ENCODE results near the gene ACOT7.

The ACOT7 gene

GRCh38 chr1:6386371-6386949 is 7.1 kb downstream of the ACOT7 start:
- no peak overlapping the region for H3K9ac ChIP-seq (ENCODE audit: low read length)
- H3K4me2 ChIP-seq (ENCODE audit: low read depth, low read length, poor library complexity, severe bottlenecking) = no peak overlapping the region
- no peaks in the 10 kb centered on the region for H3K27me3 ChIP-seq (ENCODE audit: low read length)
- H3F3A ChIP-seq (ENCODE audit: insufficient read depth) = no peaks in the 10 kb centered on the region
- no peaks in the 10 kb centered on the region for H3K79me2 ChIP-seq (ENCODE audit: insufficient read depth, low read length)
- H4K20me1 ChIP-seq (ENCODE audit: low read depth, low read length) = no peaks in the 10 kb centered on the region
- H3K9me2 ChIP-seq (replicated peaks; ENCODE audit: insufficient read depth, low read length) = no peaks in the 10 kb centered on the region
- no peak overlapping the region for H3K27ac ChIP-seq (ENCODE audit: low read depth, low read length)
- H3K9me3 ChIP-seq (ENCODE audit: insufficient read depth, low read length) = no peaks in the 10 kb centered on the region
- TF ChIP-seq CTCF (IDR thresholded peaks at IDR 0.05; ENCODE audit: insufficient read depth, low read length, poor library complexity, severe bottlenecking) (no peak), EZH2phosphoT487 (conservative IDR thresholded peaks at IDR 0.05; ENCODE audit: low read length) (no peak)
- no peaks in the 10 kb centered on the region for H3K36me3 ChIP-seq (ENCODE audit: low read length)
- no peak overlapping the region for H2AFZ ChIP-seq (ENCODE audit: low read depth, low read length, severe bottlenecking)
- no peak overlapping the region for H3K4me3 ChIP-seq (ENCODE audit: insufficient read depth, low read length, poor library complexity, severe bottlenecking)

- Histone ChIP-seq H3K9me2 (replicated peaks; ENCODE audit: insufficient read depth, low read length) (no peaks in the 10 kb centered on the region), H4K20me1 (ENCODE audit: low read depth, low read length) (no peaks in the 10 kb centered on the region), H3F3A (ENCODE audit: insufficient read depth) (no peaks in the 10 kb centered on the region), H3K4me2 (ENCODE audit: low read depth, low read length, poor library complexity, severe bottlenecking) (no peak overlapping the region), H3K36me3 (ENCODE audit: low read length) (no peaks in the 10 kb centered on the region), H3K27me3 (ENCODE audit: low read length) (no peaks in the 10 kb centered on the region), H3K79me2 (ENCODE audit: insufficient read depth, low read length) (no peaks in the 10 kb centered on the region), H3K9ac (ENCODE audit: low read length) (no peak overlapping the region), H3K9me3 (ENCODE audit: insufficient read depth, low read length) (no peaks in the 10 kb centered on the region), H3K4me3 (ENCODE audit: insufficient read depth, low read length, poor library complexity, severe bottlenecking) (no peak overlapping the region), H3K27ac (ENCODE audit: low read depth, low read length) (no peak overlapping the region), H2AFZ (ENCODE audit: low read depth, low read length, severe bottlenecking) (no peak overlapping the region)
- TF ChIP-seq EZH2phosphoT487 (conservative IDR thresholded peaks at IDR 0.05; ENCODE audit: low read length) (no peak), CTCF (IDR thresholded peaks at IDR 0.05; ENCODE audit: insufficient read depth, low read length, poor library complexity, severe bottlenecking) (no peak)
Measured at GRCh38 chr1:6385488-6386191, 7.9 kb downstream of the ACOT7 start.

- Histone ChIP-seq H3K4me3 (ENCODE audit: insufficient read depth, low read length, poor library complexity, severe bottlenecking) (no peak overlapping the region), H3K27me3 (ENCODE audit: low read length) (no peaks in the 10 kb centered on the region), H3K36me3 (ENCODE audit: low read length) (no peaks in the 10 kb centered on the region), H3K27ac (ENCODE audit: low read depth, low read length) (no peak overlapping the region), H3K9me3 (ENCODE audit: insufficient read depth, low read length) (no peaks in the 10 kb centered on the region), H2AFZ (ENCODE audit: low read depth, low read length, severe bottlenecking) (no peak overlapping the region), H4K20me1 (ENCODE audit: low read depth, low read length) (no peaks in the 10 kb centered on the region), H3F3A (ENCODE audit: insufficient read depth) (no peaks in the 10 kb centered on the region), H3K9ac (ENCODE audit: low read length) (no peak overlapping the region), H3K9me2 (replicated peaks; ENCODE audit: insufficient read depth, low read length) (no peaks in the 10 kb centered on the region), H3K79me2 (ENCODE audit: insufficient read depth, low read length) (no peaks in the 10 kb centered on the region), H3K4me2 (ENCODE audit: low read depth, low read length, poor library complexity, severe bottlenecking) (no peak overlapping the region)
- TF ChIP-seq CTCF (IDR thresholded peaks at IDR 0.05; ENCODE audit: insufficient read depth, low read length, poor library complexity, severe bottlenecking) = no peak
- TF ChIP-seq EZH2phosphoT487 (conservative IDR thresholded peaks at IDR 0.05; ENCODE audit: low read length) = no peak
Measured at GRCh38 chr1:6384962-6385361, 8.6 kb downstream of the ACOT7 start.

All from SU-DHL-6 (cell line).